Right atrium auricular region (tissue), 2 donors: ENCODE results near the gene PDGFC. TPM values are rescaled to one million over a fixed set of nuclear protein-coding genes. Genes with fewer than 3 reads are reported as not detected.

Experiments used
- DNase-seq: peaks from one replicate; pipeline ENCODE4 v3.0.0-alpha.2; 2019; ENCODE audit warnings: low spot score
- H3K27ac ChIP-seq, 2 donors: fragments of 200-600 bp; sonication (generic); 1 replicate in 1 of 2; 2 replicates in 1 of 2; pipeline ENCODE4 v1.5.1; 2016 to 2019
- H3K27me3 ChIP-seq, 2 donors: fragments of 200-600 bp; sonication (generic); one replicate each; pipeline versions ENCODE4 v1.5.1 to v1.6.0; 2017 to 2019
- H3K36me3 ChIP-seq: fragments of 200-600 bp; sonication (generic); one replicate; pipeline ENCODE4 v1.5.1; 2016
- H3K4me1 ChIP-seq, 2 donors: fragments of 200-600 bp; sonication (generic); one replicate each; pipeline versions ENCODE4 v1.5.1 to v1.6.0; 2017 to 2019
- H3K4me3 ChIP-seq, 2 donors: fragments of 200-600 bp; sonication (generic); 1 replicate in 1 of 2; 2 replicates in 1 of 2; pipeline ENCODE4 v1.5.1; 2017 to 2019; ENCODE audit warnings: mild to moderate bottlenecking in 1 of 2, moderate library complexity in 1 of 2
- H3K9me3 ChIP-seq, 2 donors: fragments of 200-600 bp; sonication (generic); one replicate each; pipeline ENCODE4 v1.5.1; 2019
- CTCF ChIP-seq, 2 donors: fragments of 200-600 bp; sonication (generic); IDR thresholded peaks; one replicate each; pipeline ENCODE4 v1.5.1; 2019; ENCODE audit warnings: antibody characterized with exemption in 2 of 2
- total RNA-seq, 2 donors: library from RNA; depleted of rRNA; stranded (reverse); fragments of >200 nt; gene quantifications; one replicate each; pipeline ENCODE4 v1.1.0, GENCODE V29; 2016

Gene PDGFC
- total RNA-seq, 2 donors from 2014 or later = 17.0 to 17.1 TPM

GRCh38 chr4:156827519-156827918 lies 144.1 kb downstream of the PDGFC start:
- Histone ChIP-seq H3K36me3 (no peaks in the 10 kb centered on the region), H3K27ac (no peak overlapping the region), H3K27me3 (no peaks in the 10 kb centered on the region), H3K9me3 (no peaks in the 10 kb centered on the region), H3K4me3 (no peak overlapping the region), H3K4me1 (no peaks in the 10 kb centered on the region)
- no peak for TF ChIP-seq CTCF (IDR thresholded peaks at IDR 0.05)
- DNase-seq = no peak

GRCh38 chr4:156825074-156825473 lies 146.5 kb downstream of the PDGFC start:
- Histone ChIP-seq H3K4me3 (no peak overlapping the region), H3K27ac (no peak overlapping the region), H3K4me1 (no peaks in the 10 kb centered on the region), H3K9me3 (no peaks in the 10 kb centered on the region), H3K36me3 (no peaks in the 10 kb centered on the region), H3K27me3 (no peaks in the 10 kb centered on the region)
- TF ChIP-seq CTCF (IDR thresholded peaks at IDR 0.05) = no peak
- DNase-seq = no peak

GRCh38 chr4:156824451-156825060 lies 147.0 kb downstream of the PDGFC start:
- DNase-seq = no peak
- Histone ChIP-seq H3K4me3 (no peak overlapping the region), H3K36me3 (no peaks in the 10 kb centered on the region), H3K9me3 (no peaks in the 10 kb centered on the region), H3K27me3 (no peaks in the 10 kb centered on the region), H3K27ac (no peak overlapping the region), H3K4me1 (no peaks in the 10 kb centered on the region)
- no peak for TF ChIP-seq CTCF (IDR thresholded peaks at IDR 0.05)

- H3K27ac ChIP-seq = no peak overlapping the region
- no peak for TF ChIP-seq CTCF (IDR thresholded peaks at IDR 0.05)
- no peak overlapping the region for H3K4me3 ChIP-seq
- H3K36me3 ChIP-seq = no peaks in the 10 kb centered on the region
- H3K9me3 ChIP-seq = no peaks in the 10 kb centered on the region
- no peaks in the 10 kb centered on the region for H3K27me3 ChIP-seq
- no peak for DNase-seq
- H3K4me1 ChIP-seq = no peaks in the 10 kb centered on the region
Observed at GRCh38 chr4:156820931-156821330, 150.7 kb downstream of the PDGFC start.

- Histone ChIP-seq H3K4me3 (no peak overlapping the region), H3K4me1 (no peaks in the 10 kb centered on the region), H3K36me3 (no peaks in the 10 kb centered on the region), H3K9me3 (no peaks in the 10 kb centered on the region), H3K27me3 (no peaks in the 10 kb centered on the region), H3K27ac (no peak overlapping the region)
- TF ChIP-seq CTCF (IDR thresholded peaks at IDR 0.05) = no peak
- DNase-seq = no peak
Observed at GRCh38 chr4:156816360-156816755, 155.2 kb downstream of the PDGFC start.

- no peak overlapping the region for H3K27ac ChIP-seq
- DNase-seq = no peak
- no peaks in the 10 kb centered on the region for H3K9me3 ChIP-seq
- H3K36me3 ChIP-seq = no peaks in the 10 kb centered on the region
- H3K4me1 ChIP-seq = no peaks in the 10 kb centered on the region
- H3K27me3 ChIP-seq = no peaks in the 10 kb centered on the region
- no peak overlapping the region for H3K4me3 ChIP-seq
- no peak for TF ChIP-seq CTCF (IDR thresholded peaks at IDR 0.05)
Observed at GRCh38 chr4:156815717-156816359, 155.8 kb downstream of the PDGFC start.
